LNCaP clone FGC (cell line): ENCODE results near the gene SNX8.

Experiments
- DNase-seq: peaks from one replicate; pipeline ENCODE4 v3.0.0-alpha.2; 2011; ENCODE audit warnings: low read depth
- H3K4me3 ChIP-seq: 2 replicates; pipeline ENCODE4 v1.5.1; 2011; ENCODE audit warnings: mild to moderate bottlenecking, low read depth, low read length, control low read depth
- TF ChIP-seq, protein P1 (sequence below): IDR thresholded peaks from 2 replicates; pipeline ENCODE4 v1.5.1; 2012; ENCODE audit warnings: mild to moderate bottlenecking; ENCODE audit not compliant: control insufficient read depth, insufficient read depth; ENCODE audit errors: extremely low read depth

Gene SNX8

GRCh38 chr7:2299131-2299829 lies 15.0 kb downstream of the SNX8 start:
- no peak for DNase-seq
- TF ChIP-seq, protein P1, sequence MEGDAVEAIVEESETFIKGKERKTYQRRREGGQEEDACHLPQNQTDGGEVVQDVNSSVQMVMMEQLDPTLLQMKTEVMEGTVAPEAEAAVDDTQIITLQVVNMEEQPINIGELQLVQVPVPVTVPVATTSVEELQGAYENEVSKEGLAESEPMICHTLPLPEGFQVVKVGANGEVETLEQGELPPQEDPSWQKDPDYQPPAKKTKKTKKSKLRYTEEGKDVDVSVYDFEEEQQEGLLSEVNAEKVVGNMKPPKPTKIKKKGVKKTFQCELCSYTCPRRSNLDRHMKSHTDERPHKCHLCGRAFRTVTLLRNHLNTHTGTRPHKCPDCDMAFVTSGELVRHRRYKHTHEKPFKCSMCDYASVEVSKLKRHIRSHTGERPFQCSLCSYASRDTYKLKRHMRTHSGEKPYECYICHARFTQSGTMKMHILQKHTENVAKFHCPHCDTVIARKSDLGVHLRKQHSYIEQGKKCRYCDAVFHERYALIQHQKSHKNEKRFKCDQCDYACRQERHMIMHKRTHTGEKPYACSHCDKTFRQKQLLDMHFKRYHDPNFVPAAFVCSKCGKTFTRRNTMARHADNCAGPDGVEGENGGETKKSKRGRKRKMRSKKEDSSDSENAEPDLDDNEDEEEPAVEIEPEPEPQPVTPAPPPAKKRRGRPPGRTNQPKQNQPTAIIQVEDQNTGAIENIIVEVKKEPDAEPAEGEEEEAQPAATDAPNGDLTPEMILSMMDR, result no peak
- H3K4me3 ChIP-seq, result no peak overlapping the region

- no peak for DNase-seq
- H3K4me3 ChIP-seq, result no peak overlapping the region
- TF ChIP-seq, protein P1, result no peak
Observed at GRCh38 chr7:2296832-2297231, 17.4 kb downstream of the SNX8 start.

DNA sequence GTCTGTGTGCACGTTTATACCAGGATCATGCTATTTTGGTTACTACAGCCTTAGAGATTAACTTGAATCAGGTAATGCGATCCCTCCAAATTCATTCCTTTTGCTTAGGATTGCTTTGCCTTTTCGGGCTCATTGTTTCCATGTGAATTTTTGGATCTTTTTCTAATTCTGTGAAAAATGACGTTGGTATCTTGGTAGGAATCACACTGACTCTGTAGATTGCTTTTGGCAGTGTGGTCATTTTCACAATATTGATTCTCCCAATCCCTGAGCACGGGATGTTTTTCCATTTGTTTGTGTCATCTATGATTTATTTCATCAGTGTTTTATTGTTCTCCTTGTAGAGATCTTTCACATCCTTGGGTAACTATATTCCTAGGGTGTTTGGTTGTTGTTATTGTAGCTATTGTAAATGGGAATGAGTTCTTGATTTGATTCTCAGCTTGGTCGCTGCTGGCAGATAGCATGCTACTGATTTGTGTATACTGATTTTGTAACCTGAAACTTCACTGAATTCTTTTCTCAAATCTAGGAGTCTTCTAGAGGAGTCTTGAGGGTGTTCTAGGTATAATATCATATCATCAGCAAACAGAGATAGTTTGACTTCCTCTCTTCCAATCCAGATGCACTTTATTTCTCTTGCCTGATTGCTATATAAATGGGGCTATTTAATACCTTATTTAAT lies 18.2 kb downstream of the SNX8 start:
- H3K4me3 ChIP-seq, result no peak overlapping the region
- TF ChIP-seq, protein P1, result no peak
- DNase-seq, result no peak

GRCh38 chr7:2290877-2291276 lies 23.4 kb downstream of the SNX8 start:
- TF ChIP-seq, protein P1, result no peak
- no peak overlapping the region for H3K4me3 ChIP-seq
- DNase-seq, result no peak

DNA sequence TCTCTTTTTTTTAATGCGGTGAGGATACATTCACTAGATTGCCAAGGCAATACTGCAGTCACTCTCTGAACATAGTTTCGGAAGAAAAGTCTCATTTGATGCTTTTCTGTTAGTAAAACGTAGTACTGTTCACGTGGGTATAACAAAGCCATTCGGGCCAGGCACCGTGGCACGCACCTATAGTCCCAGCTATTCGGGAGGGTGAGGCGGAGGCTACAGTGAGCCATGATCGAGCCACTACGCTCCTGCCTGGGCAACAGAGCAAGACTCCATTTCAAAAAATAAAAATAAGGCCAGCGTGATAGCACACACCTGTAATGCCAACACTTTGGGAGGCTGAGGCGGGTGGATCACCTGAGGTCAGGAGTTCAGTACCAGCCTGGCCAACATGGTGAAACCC lies 24.6 kb downstream of the SNX8 start:
- no peak overlapping the region for H3K4me3 ChIP-seq
- DNase-seq, result no peak
- TF ChIP-seq, protein P1, result no peak

DNA sequence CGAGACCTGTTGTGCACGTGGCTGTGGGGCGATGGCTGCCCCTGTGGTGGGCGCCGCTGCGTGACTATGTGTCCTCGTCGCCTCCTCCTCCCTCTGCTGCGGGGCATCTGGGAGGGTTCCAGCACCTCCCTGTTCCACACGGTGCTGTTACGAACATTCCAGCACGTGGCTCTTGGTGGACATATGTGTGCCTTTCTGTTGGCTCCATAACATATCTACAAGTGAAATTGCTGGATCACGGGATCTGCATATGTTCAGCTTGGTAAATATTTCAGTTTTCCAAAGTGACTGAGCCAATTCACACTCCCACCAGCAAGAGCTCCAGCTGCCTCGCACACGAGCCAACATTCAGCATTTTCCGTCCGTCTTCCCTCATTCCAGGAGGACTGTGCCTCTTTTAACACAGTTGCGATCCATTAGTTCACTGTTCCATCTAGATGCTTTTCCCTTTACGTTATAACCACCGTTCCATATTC lies 25.1 kb downstream of the SNX8 start:
- H3K4me3 ChIP-seq, result no peak overlapping the region
- TF ChIP-seq, protein P1, result no peak
- DNase-seq, result no peak
